Measurements from ENCODE around the gene HP.

- TF ChIP-seq MAX (IDR thresholded peaks at IDR 0.05; ENCODE audit: low read depth, low read length) (no peak), USF1 (IDR thresholded peaks at IDR 0.05; ENCODE audit: borderline replicate concordance, extremely low read length, insufficient read depth, low read depth, low read length) (no peak), ZNF207 (IDR thresholded peaks at IDR 0.05; ENCODE audit: borderline replicate concordance) (no peak), POLR2A (IDR thresholded peaks at IDR 0.05; ENCODE audit: low read depth, low read length) (no peak)
These were observed 9.4 kb upstream of the HP start for GRCh38 chr16:72044825-72045359.

Data from GM12878 (cell line).